ENCODE measurements around the gene TNK1. TPM values are rescaled to one million over a fixed set of nuclear protein-coding genes. Genes with fewer than 3 reads are reported as not detected.

TNK1 gene
- total and polyA plus RNA-seq, 2 donors (not counting 3 experiments of a cell fraction or from before 2014, with no cell fraction given), result 0.22 to 0.58 TPM

DNA sequence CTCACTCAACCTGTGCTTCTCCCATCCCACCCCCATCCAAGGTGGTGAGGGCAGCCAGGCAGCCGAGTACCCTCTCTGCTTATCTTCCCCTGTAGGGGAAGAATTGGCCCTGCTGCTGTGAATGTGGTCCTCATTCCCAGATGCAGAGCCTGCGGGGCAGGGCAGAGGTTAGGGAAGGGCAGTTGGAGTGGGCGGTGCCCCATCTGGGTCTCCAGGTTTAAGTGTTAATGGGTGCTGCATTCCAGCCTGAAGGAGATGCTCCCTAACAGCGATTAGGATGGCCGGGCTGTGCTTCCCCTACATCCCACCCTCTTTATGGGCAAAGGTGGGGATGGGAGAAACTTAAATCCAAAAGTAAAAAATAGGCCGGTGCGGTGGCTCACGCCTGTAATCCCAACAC, 13.8 kb upstream of the TNK1 start:
- Histone ChIP-seq H3K27ac (ENCODE audit: insufficient read depth, low read depth, low read length) (no peak overlapping the region), H3K4me2 (ENCODE audit: insufficient read depth, low read length) (no peak overlapping the region), H3K27me3 (ENCODE audit: control insufficient read depth in 2 of 2, insufficient read depth in 2 of 2, low read length in 2 of 2) (peaks cover 2 to 3% of the 10 kb centered on the region in 2 experiments), H3K36me3 (ENCODE audit: control insufficient read depth in 2 of 2, extremely low read depth in 1 of 2, insufficient read depth in 2 of 2, low read length in 2 of 2) (no peaks in the 10 kb centered on the region), H2AFZ (ENCODE audit: low read depth, low read length) (no peak overlapping the region), H3K79me2 (ENCODE audit: control insufficient read depth, insufficient read depth, low read length) (no peaks in the 10 kb centered on the region), H3K4me3 (replicated peaks in 1 of 3; ENCODE audit: insufficient read depth in 1 of 3, low read depth in 1 of 3, low read length in 3 of 3) (no peak overlapping the region), H3K9ac (replicated peaks; ENCODE audit: extremely low read depth, insufficient read depth, low read length) (no peak overlapping the region), H4K20me1 (replicated peaks; ENCODE audit: control insufficient read depth, extremely low read depth, insufficient read depth, low read length) (no peaks in the 10 kb centered on the region), H3K9me3 (replicated peaks; ENCODE audit: control insufficient read depth, insufficient read depth, low read length) (no peaks in the 10 kb centered on the region), H3K4me1 (ENCODE audit: control insufficient read depth, extremely low read depth, insufficient read depth, low read length) (no peaks in the 10 kb centered on the region), H3K9me1 (replicated peaks; ENCODE audit: control insufficient read depth, extremely low read depth, insufficient read depth, low read length) (no peaks in the 10 kb centered on the region)
- DNase-seq (ENCODE audit: low read depth, low spot score), result no peak
- ChIA-PET POLR2A (no interaction called here), CTCF (interaction anchor here (4.6 kb wide), 1 partner anchor 11 kb away, joined by 19 read pairs; the partner anchor contains the start of gene TMEM95)
- no TSS peak for BruUV-seq (replicated peaks)
- TF ChIP-seq FOS (IDR thresholded peaks at IDR 0.05; ENCODE audit: borderline replicate concordance, insufficient read depth, low read length), result no peak
- FAIRE-seq, result no peak
- intact Hi-C loops (cut with micrococcal nuclease), result no loop called here
- dilution Hi-C loops (cut with MboI; ENCODE audit: extremely low pct_ligation_motif_present, low sequenced_read_pairs), result no loop called here

DNA sequence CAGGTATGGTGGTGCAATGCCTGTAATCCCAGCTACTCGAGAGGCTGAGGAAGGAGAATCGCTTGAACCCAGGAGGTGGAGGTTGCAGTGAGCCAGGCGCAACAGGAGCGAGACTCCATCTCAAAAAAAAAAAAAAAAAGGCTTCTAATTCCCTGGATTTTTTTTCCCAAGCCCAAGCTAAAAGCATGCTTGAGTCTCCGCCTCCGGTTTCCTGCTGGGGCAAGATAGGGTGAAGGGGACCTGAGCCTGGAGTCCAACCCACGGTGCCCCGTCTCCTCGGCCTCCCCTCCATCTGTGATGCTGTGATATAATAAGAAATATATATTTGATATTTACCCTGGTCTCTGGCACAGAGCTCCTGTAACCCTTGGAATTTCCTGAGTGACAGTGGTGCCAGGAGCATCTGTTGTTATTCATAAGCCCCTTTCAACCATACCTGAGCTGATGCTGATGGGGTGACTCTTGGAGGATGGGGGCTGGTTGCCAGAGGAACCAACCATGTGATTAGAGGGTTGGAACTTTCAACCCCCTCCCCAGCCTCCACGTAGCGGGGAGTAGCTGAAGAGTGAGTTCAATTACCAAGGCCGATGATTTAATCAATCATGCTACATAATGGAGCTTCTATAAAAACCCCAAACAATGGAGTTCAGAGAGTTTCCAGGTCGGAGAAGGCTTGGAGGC, 12.8 kb upstream of the TNK1 start:
- POLR2A ChIA-PET, result interaction anchor here (0.6 kb wide), 1 partner anchor 10 kb away, joined by 4 read pairs; no protein-coding TSS in a partner anchor
- no peak for FAIRE-seq

More for the DNA sequence above, 12.8 kb upstream of the TNK1 start:
- Histone ChIP-seq H3K27ac (ENCODE audit: insufficient read depth, low read depth, low read length) (no peak overlapping the region), H3K79me2 (ENCODE audit: control insufficient read depth, insufficient read depth, low read length) (no peaks in the 10 kb centered on the region), H3K9me3 (replicated peaks; ENCODE audit: control insufficient read depth, insufficient read depth, low read length) (no peaks in the 10 kb centered on the region), H3K27me3 (ENCODE audit: control insufficient read depth in 2 of 2, insufficient read depth in 2 of 2, low read length in 2 of 2) (peaks cover 2 to 3% of the 10 kb centered on the region in 2 experiments), H3K4me1 (ENCODE audit: control insufficient read depth, extremely low read depth, insufficient read depth, low read length) (no peaks in the 10 kb centered on the region), H4K20me1 (replicated peaks; ENCODE audit: control insufficient read depth, extremely low read depth, insufficient read depth, low read length) (no peaks in the 10 kb centered on the region), H3K9me1 (replicated peaks; ENCODE audit: control insufficient read depth, extremely low read depth, insufficient read depth, low read length) (no peaks in the 10 kb centered on the region), H3K9ac (replicated peaks; ENCODE audit: extremely low read depth, insufficient read depth, low read length) (no peak overlapping the region), H3K4me3 (replicated peaks in 1 of 3; ENCODE audit: insufficient read depth in 1 of 3, low read depth in 1 of 3, low read length in 3 of 3) (no peak overlapping the region), H3K4me2 (ENCODE audit: insufficient read depth, low read length) (no peak overlapping the region), H2AFZ (ENCODE audit: low read depth, low read length) (no peak overlapping the region), H3K36me3 (ENCODE audit: control insufficient read depth in 2 of 2, extremely low read depth in 1 of 2, insufficient read depth in 2 of 2, low read length in 2 of 2) (no peaks in the 10 kb centered on the region)
- intact Hi-C loops (cut with micrococcal nuclease), result no loop called here
- CTCF ChIA-PET, result interaction anchor here (0.9 to 4.6 kb wide), 3 partner anchors 9 to 26 kb away, joined by 3 to 19 read pairs (median 4); partner anchors contain the start of genes PLSCR3 and TMEM95
- BruUV-seq (replicated peaks), result no TSS peak
- DNase-seq (ENCODE audit: low read depth, low spot score), result no peak
- TF ChIP-seq POLR2AphosphoS5 (IDR thresholded peaks at IDR 0.05; ENCODE audit: insufficient read depth, low read depth, low read length), result no peak
- no peak for TF ChIP-seq GATA2 (IDR thresholded peaks at IDR 0.05; ENCODE audit: insufficient read depth, insufficient read length, low read depth, low read length)
- TF ChIP-seq, protein P1, sequence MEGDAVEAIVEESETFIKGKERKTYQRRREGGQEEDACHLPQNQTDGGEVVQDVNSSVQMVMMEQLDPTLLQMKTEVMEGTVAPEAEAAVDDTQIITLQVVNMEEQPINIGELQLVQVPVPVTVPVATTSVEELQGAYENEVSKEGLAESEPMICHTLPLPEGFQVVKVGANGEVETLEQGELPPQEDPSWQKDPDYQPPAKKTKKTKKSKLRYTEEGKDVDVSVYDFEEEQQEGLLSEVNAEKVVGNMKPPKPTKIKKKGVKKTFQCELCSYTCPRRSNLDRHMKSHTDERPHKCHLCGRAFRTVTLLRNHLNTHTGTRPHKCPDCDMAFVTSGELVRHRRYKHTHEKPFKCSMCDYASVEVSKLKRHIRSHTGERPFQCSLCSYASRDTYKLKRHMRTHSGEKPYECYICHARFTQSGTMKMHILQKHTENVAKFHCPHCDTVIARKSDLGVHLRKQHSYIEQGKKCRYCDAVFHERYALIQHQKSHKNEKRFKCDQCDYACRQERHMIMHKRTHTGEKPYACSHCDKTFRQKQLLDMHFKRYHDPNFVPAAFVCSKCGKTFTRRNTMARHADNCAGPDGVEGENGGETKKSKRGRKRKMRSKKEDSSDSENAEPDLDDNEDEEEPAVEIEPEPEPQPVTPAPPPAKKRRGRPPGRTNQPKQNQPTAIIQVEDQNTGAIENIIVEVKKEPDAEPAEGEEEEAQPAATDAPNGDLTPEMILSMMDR (IDR thresholded peaks at IDR 0.05; ENCODE audit: extremely low read depth in 1 of 2, insufficient read depth in 1 of 2, low read depth in 1 of 2, low read length in 2 of 2), result no peak
- TF ChIP-seq FOS (IDR thresholded peaks at IDR 0.05; ENCODE audit: borderline replicate concordance, insufficient read depth, low read length), result no peak
- TF ChIP-seq EZH2 (IDR thresholded peaks at IDR 0.05; ENCODE audit: borderline replicate concordance, low read depth, low read length, severe bottlenecking), result no peak
- no peak for TF ChIP-seq POLR2A (IDR thresholded peaks at IDR 0.05; ENCODE audit: low read depth, low read length)
- TF ChIP-seq MYC (IDR thresholded peaks at IDR 0.05; ENCODE audit: low read depth, low read length), result no peak
- TF ChIP-seq, protein P2, sequence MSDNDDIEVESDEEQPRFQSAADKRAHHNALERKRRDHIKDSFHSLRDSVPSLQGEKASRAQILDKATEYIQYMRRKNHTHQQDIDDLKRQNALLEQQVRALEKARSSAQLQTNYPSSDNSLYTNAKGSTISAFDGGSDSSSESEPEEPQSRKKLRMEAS (IDR thresholded peaks at IDR 0.05; ENCODE audit: insufficient read depth, insufficient read length), result no peak
- TF ChIP-seq JUN (IDR thresholded peaks at IDR 0.05; ENCODE audit: borderline replicate concordance, insufficient read depth, insufficient read length, low read depth), result no peak
- dilution Hi-C loops (cut with MboI; ENCODE audit: extremely low pct_ligation_motif_present, low sequenced_read_pairs), result no loop called here
